DMS114 treated with DMSO at 0.1 percent for 48 hours (cell line): Measurements from ENCODE around the gene STT3B.

Experiments used
- DNase-seq: peaks from one replicate; lab custom pipeline; 2025; ENCODE audit not compliant: unreplicated experiment; lab: John Stamatoyannopoulos, UW

STT3B gene

GRCh38 chr3:31636694-31637442, 104.1 kb downstream of the STT3B start:
- DNase-seq = no peak

GRCh38 chr3:31639828-31640227, 107.1 kb downstream of the STT3B start:
- DNase-seq = no peak

DNA sequence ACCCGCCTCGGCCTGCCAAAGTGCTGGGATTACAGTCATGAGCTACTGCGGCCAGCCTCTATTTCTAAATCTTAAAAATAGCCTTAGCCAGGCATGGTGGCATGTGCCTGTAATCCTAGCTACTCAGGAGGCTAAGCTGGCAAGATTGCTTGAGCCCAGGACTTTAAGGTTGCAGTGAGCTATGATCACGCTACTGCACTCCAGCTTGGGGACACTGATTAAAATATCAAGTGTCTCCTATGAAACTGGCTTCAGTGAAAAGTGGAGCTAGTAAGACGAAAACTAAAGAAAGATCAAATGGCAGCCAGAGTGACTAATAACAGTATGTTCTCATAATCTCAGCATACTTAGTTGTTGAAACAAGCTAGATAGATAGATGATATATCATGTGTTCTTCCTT, 112.5 kb downstream of the STT3B start:
- DNase-seq = no peak

- no peak for DNase-seq
Observed at GRCh38 chr3:31648286-31648968, 115.7 kb downstream of the STT3B start.

GRCh38 chr3:31652296-31652695, 119.6 kb downstream of the STT3B start:
- DNase-seq = no peak

- DNase-seq = no peak
Observed at GRCh38 chr3:31653464-31653863, 120.7 kb downstream of the STT3B start.

DNA sequence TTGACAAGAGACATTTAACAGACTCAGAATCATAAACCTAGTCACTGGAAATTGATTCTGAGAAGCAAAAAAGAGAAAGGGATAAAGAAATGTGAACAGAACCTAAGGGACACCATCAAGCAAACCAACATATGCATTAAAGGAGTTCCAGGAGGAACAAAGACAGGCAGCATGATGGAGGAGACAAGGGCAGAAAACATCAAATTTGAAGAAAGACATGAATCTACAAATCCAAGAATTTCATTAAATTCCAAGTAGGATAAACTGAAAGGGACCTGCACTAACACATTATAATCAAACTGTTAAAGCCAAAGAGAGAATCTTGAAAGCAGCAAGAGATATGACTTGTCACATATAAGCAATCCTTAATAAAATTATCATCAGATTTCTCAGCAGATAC, 122.3 kb downstream of the STT3B start:
- no peak for DNase-seq

GRCh38 chr3:31659246-31659645, 126.5 kb downstream of the STT3B start:
- no peak for DNase-seq

DNA sequence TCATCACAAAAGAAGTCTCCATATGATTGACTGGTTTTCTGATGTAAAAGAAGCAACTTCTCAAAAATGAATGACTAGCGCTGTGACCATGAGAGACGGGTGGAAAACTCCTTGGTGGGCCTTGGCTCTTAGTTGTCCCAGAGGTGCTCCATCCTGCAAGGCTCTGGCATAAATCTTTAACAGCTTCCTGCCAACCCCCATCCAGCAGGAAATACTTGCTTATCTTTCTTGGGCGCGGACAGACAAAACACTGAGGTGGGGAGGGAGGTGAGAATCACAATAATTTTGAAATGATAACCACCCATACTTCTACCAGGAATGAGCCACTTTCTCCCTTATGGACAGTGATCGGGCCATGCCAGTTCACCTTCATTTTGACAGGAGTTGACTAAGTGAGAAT, 128.6 kb downstream of the STT3B start:
- DNase-seq = no peak

DNA sequence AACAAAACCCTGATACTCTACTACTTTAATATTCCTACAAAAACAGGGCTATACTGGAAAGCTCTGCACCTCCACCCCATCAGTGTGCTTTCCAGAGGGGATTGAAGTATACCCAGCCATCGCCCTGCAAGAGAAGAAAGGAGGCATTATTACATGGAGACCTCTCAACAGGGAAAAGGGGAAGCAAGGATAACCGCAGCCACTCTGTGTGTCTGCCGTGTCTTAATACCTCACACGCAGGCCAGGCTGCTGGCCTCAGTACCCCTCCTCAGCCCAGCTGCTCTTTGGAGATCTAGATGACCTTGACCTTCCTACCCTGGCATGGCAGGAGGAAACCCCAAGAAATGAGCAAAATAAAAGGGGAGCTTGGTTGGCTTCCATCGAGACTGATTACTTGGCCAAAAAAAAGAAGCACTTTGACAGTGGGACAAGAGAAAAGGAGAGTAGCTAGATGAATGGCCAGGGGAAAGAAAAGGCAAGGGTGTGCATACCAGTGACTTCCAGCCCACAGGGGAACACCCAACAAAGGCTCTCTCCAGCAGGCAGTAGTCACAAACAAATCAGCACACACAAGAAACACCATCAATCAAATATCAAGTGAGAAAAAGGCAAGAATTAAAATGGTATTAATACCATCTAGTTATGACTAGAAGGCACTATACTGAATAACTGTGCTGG, 129.4 kb downstream of the STT3B start:
- DNase-seq = no peak

GRCh38 chr3:31664031-31664430, 131.3 kb downstream of the STT3B start:
- DNase-seq = no peak

- no peak for DNase-seq
Observed at GRCh38 chr3:31667582-31667981, 134.9 kb downstream of the STT3B start.

DNA sequence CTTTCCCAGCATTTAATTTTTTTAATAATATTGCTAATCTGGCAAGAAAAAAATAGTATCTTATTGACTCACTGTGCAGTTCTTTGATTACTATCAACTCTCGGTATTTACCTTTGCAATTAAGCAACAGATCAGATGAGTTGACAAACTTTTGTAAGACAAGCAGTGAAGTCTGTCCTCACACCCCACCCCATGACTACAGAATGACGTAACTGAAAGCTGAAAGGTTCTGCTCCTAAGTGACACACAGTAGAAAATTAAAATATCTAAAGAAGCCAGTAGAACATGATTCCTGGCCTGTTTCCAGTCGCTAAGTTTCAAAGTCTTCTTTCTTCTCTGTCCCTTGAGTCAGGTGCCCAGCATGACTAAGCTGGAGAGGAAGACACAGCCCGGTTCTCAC, 135.5 kb downstream of the STT3B start:
- DNase-seq = no peak

DNA sequence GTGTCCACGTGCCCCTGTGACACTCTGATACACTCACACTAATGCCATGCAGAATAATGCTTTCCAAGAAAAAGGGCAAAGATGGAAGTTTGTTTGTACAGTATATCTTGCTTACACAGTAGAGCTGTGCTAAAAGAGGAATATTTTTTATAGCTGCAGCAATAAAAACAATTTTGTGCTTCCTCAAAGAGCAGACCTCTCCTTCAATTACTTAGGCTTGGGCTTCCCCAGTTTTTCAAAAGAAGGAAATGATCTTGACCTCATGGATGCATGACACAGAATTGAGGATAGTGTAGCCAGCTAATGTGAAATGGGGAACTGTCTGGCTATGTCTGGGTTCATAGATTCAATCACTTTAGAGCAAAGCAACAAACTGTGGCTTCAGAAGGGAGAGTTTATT, 137.4 kb downstream of the STT3B start:
- DNase-seq = no peak

DNA sequence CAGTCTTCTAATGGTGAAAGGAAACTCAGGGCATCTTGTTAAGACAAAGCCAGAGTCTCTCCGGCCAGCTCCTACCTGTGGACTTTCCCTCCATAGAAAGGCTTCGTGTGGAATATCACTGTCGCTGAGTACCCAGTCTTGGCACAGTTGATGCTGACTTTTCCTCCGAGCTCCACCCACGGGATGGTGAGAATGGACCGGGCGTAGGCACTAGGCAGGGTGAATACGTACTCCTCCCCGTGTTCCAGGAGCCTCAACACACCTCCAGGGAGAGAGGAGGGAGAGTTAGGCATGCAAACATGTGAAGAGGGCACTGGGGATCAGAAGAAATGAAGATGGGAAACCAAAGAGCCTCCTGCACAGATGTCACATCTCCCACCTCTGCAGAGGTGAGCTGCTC, 138.0 kb downstream of the STT3B start:
- DNase-seq = no peak

DNA sequence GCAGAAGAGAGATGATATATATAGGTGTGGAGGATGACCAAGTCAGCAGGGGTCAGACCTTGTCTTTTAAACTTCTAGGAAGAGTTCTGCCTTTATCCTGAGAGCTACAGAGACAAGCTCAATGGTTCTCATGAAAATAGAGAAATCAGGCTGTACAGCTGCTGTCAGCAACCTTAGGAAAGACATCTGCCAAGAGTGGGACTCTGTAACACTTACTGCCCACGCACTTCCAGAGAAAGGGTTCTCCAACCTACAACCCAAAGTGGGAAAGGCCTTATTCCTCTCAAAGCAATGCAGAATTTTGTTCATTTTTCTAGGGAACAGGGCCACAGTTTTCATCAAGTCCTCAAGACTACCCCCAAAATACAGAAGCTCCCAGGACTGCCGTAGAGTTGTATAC, 138.7 kb downstream of the STT3B start:
- no peak for DNase-seq

GRCh38 chr3:31671976-31672375, 139.3 kb downstream of the STT3B start:
- DNase-seq = no peak

- DNase-seq = no peak
Observed at GRCh38 chr3:31673950-31674349, 141.2 kb downstream of the STT3B start.

DNA sequence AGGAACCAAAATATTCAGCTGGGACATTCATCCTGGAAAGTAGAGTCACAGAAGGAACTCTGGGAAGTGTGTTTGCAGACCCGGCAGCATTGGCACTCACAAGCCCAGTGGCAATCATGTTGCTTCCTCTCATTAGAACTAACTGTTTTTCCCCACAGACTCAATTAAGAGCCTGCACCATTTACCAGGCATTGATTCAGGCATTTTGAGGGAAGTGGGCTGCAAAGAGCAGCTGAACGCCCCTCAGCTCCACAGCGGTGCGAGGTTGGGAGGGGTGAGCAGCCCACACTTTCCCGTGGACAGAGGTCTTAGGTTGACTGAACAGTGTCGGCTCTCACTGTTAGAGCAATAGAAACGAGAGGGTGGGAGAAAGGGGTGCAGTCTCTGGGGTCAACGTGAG, 143.8 kb downstream of the STT3B start:
- DNase-seq = no peak

DNA sequence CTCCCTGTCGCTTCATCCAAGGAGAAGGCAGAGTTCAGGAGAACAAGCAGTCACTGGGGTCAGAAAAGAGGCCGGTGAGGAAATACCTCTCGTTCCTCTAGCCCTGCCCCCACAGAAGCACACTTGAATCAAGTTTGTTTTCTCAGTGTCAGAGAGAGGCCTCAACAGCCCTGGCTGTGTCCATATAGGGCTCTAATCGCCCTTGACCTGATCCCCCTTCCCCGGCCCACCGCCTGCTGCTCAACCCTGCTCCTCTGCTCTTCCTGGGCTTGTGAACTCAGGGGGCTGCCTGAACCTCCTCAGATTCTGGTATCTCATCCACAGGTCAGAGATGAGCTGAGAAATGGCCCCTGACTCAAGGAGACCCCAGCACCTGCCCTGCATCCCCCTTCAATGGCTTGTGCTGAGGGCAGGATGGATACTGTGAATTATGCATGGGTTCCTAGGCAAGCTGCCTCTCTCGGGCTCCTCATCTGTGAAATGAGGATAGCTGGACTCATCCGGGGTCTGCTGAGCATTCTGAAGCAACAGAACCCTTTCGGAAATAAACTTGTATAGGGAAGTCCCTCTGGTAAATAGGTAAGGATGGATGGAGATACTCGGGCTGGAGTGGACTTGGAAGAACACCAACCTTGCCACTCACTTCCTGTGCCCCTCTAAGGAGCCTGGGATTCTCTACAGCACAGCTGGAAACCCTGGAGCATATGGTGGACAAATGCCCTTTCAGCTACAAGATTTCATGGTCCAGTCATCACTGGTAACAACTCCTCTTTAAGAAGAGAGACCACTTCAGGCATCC, 147.5 kb downstream of the STT3B start:
- DNase-seq = no peak
